Nephron progenitor cell (in vitro differentiated cells): ENCODE results near the gene MEF2D.

Experiments
- DNase-seq: peaks from one replicate; pipeline ENCODE4 v3.0.0; 2021
- H3K27ac Mint-ChIP-seq: 2 replicates; pipeline ENCODE4 v1.8.0; 2021; ENCODE audit warnings: mild to moderate bottlenecking, moderate library complexity, mixed read lengths
- H3K27me3 Mint-ChIP-seq: 2 replicates; pipeline ENCODE4 v1.8.0; 2021; ENCODE audit warnings: mild to moderate bottlenecking, low read depth, mixed read lengths; ENCODE audit not compliant: poor library complexity
- H3K36me3 Mint-ChIP-seq: 2 replicates; pipeline ENCODE4 v1.8.0; 2021; ENCODE audit warnings: low read depth, mixed read lengths
- H3K4me1 Mint-ChIP-seq: 2 replicates; pipeline ENCODE4 v1.8.0; 2021; ENCODE audit warnings: mixed read lengths
- H3K4me3 Mint-ChIP-seq: 2 replicates; pipeline ENCODE4 v1.8.0; 2021; ENCODE audit warnings: mild to moderate bottlenecking, moderate library complexity, mixed read lengths
- H3K9me3 Mint-ChIP-seq: 2 replicates; pipeline ENCODE4 v1.8.0; 2021; ENCODE audit warnings: mild to moderate bottlenecking, moderate library complexity, mixed read lengths
- CTCF ChIP-seq: fragments of 200-600 bp; sonication (generic); IDR thresholded peaks from 2 replicates; pipeline ENCODE4 v1.5.0; 2021; ENCODE audit warnings: antibody characterized with exemption

MEF2D gene

DNA sequence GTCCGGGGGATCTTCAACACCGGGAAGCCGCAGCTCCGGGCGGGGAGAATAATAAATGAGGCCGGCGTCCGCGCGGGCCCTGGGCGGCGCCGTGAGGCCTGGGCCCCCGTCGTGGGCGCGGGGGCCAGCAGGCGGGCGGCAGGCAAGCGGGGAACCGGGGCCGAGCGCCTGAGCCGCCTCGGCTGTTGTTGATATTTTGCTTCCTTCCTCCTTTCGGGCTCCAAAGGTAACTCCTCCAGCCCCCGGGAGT is at the start of gene MEF2D:
Gene MEF2D, minus strand, starts transcription at position 233 of the 250 bp plus-strand sequence. CDS start 17,483 bp downstream, outside the sequence.
- Mint-ChIP-seq H3K27me3 (no peaks in the 10 kb centered on the region), H3K27ac (peak within 1 kb of the TSS; percentile 92), H3K36me3 (no peaks in the 10 kb centered on the region), H3K9me3 (no peaks in the 10 kb centered on the region), H3K4me3 (peak within 1 kb of the TSS; percentile 90), H3K4me1 (peaks cover 80% of the 10 kb centered on the region)
- no peak for DNase-seq
- TF ChIP-seq CTCF, result no peak

DNA sequence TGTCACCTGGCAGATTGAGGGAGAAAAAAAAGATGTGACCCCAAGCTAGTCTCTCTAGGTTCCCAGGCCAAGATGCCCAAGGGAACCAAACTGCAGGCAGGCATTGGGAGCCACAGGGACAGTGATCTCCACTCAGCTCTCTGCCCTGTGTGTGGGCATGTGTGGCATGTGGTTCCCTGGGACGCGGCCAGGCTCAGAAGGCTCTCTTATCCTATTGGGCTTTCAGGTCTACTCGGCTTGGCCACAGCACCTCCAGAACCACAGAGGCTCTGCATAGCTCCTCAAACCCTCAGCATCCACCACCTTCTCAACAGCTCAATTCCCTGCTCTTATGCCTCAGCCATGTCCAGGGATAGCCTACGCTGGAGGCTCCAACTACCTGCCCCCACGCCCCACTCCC is 49.8 kb upstream of the MEF2D start:
- Mint-ChIP-seq H3K4me3 (no peak overlapping the region), H3K9me3 (no peaks in the 10 kb centered on the region), H3K27ac (no peak overlapping the region), H3K36me3 (peaks cover 52% of the 10 kb centered on the region), H3K4me1 (peaks cover 8% of the 10 kb centered on the region), H3K27me3 (no peaks in the 10 kb centered on the region)
- TF ChIP-seq CTCF, result no peak
- no peak for DNase-seq

DNA sequence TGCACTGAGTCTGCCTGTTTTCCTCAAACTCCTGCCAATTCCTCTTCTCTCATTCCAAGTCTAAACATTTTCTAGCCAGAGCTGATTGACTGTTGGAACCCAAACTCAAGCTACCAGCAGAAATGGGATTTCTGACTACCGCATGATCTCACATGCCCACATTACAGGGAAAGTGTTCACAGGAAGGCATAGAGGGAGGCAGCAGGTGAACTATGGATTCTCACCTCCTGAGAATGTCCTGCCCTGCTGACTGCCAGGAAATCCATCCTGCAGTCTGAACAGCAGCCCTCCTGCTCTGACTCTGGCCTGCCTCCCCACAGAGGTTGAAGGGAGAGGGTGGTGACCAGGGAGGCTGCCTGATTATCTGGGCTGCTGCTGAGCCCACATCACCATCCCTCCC is 49.3 kb upstream of the MEF2D start:
- TF ChIP-seq CTCF, result no peak
- Mint-ChIP-seq H3K4me1 (peaks cover 14% of the 10 kb centered on the region), H3K27me3 (no peaks in the 10 kb centered on the region), H3K4me3 (no peak overlapping the region), H3K27ac (no peak overlapping the region), H3K9me3 (no peaks in the 10 kb centered on the region), H3K36me3 (peaks cover 51% of the 10 kb centered on the region)
- no peak for DNase-seq

DNA sequence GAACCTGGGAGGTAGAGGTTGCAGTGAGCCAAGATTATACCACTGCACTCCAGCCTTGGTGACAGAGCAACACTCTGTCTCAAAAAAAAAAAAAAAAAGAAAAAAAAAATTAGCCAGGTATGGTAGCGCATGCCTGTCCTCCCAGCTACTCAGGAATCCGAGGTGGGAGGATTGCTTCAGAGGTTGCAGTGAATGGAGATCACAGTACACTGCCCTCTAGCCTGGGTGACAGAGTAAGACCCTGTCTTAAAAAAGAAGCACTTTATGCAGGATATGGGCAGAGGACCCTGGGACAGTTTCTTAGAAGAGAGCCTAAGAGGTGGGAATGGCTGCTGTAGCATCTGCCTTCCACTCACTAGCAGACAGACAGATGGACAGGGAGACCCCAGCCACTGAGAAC is 48.8 kb upstream of the MEF2D start:
- peaks cover 50% of the 10 kb centered on the region for H3K36me3 Mint-ChIP-seq

GRCh38 chr1:156547982-156548381 is 47.4 kb upstream of the MEF2D start:
- H3K27ac Mint-ChIP-seq, result no peak overlapping the region
- peaks cover 18% of the 10 kb centered on the region for H3K4me1 Mint-ChIP-seq
- no peak overlapping the region for H3K4me3 Mint-ChIP-seq
- peaks cover 38% of the 10 kb centered on the region for H3K36me3 Mint-ChIP-seq
- DNase-seq, result no peak
- no peaks in the 10 kb centered on the region for H3K9me3 Mint-ChIP-seq
- TF ChIP-seq CTCF, result no peak
- H3K27me3 Mint-ChIP-seq, result no peaks in the 10 kb centered on the region

More for the DNA sequence above, 48.8 kb upstream of the MEF2D start:
- H3K27ac Mint-ChIP-seq, result no peak overlapping the region
- no peak overlapping the region for H3K4me3 Mint-ChIP-seq
- H3K9me3 Mint-ChIP-seq, result no peaks in the 10 kb centered on the region
- no peak for TF ChIP-seq CTCF
- no peak for DNase-seq
- peaks cover 18% of the 10 kb centered on the region for H3K4me1 Mint-ChIP-seq
- no peaks in the 10 kb centered on the region for H3K27me3 Mint-ChIP-seq

- no peaks in the 10 kb centered on the region for H3K27me3 Mint-ChIP-seq
- DNase-seq, result no peak
- peaks cover 18% of the 10 kb centered on the region for H3K4me1 Mint-ChIP-seq
- TF ChIP-seq CTCF, result no peak
- no peak overlapping the region for H3K4me3 Mint-ChIP-seq
- H3K9me3 Mint-ChIP-seq, result no peaks in the 10 kb centered on the region
- peak overlapping the region; percentile 69 for H3K27ac Mint-ChIP-seq
- peaks cover 38% of the 10 kb centered on the region for H3K36me3 Mint-ChIP-seq
These were observed 46.9 kb upstream of the MEF2D start for GRCh38 chr1:156547434-156547833.
